Measurements from ENCODE around the gene VWC2L. TPM values are rescaled to one million over a fixed set of nuclear protein-coding genes. Genes with fewer than 3 reads are reported as not detected.

The VWC2L gene
- total and polyA plus RNA-seq, 2 of the 8 experiments (the other 6 are each of a cell fraction or from before 2014, with no cell fraction given): not detected

DNA sequence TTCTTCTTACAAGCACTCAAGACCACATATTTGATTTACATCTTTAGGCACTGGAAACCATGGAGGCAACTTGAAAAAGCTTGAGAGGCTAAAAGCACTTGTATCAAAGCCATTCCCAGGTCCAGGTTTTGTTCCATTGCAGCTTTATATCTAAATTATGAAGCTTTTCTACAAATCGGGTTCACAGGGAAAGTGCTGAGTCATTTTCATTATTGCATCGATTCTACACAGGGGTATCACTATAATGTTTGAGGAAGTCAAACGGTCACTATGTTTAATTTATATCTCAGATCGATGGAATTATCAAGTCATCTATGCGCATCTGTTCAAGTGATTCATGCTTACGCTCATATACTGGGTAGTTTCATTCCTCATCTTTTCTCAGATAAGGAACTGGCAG is 118.7 kb downstream of the VWC2L start:
- H2BK12ac ChIP-seq (ENCODE audit: low read depth, low read length): no peak overlapping the region
- peaks cover 0 to 3% (median 0%) of the 10 kb centered on the region in 4 experiments; a peak in 1 of 7 replicates for H3K4me1 ChIP-seq (replicated peaks in 1 of 4; ENCODE audit: control insufficient read depth in 3 of 4, insufficient read depth in 4 of 4, low read length in 3 of 4)
- H3K18ac ChIP-seq (ENCODE audit: extremely low read depth, low read length): no peak overlapping the region
- FAIRE-seq: no peak
- 91% methylated on average over 6 of the region's 6 CpGs; no CpG with 5 or more reads in 1 of the 2 experiments for WGBS, 2 experiments (ENCODE audit: extremely low coverage in 1 of 2, insufficient coverage in 1 of 2, insufficient read length in 1 of 2, insufficient replicate concordance in 2 of 2, low coverage in 1 of 2, low lambda C conversion rate in 2 of 2, missing lambda C conversion rate in 1 of 2)
- H3K27me3 ChIP-seq (replicated peaks in 1 of 4; ENCODE audit: control insufficient read depth in 3 of 4, extremely low read depth in 1 of 4, insufficient read depth in 3 of 4, low read length in 3 of 4): no peaks in the 10 kb centered on the region
- H3K4me3 ChIP-seq (ENCODE audit: extremely low read depth in 1 of 4, insufficient read depth in 2 of 4, low read depth in 3 of 4, low read length in 4 of 4): no peak overlapping the region
- no peak overlapping the region for H3K23ac ChIP-seq (ENCODE audit: insufficient read length)
- H4K91ac ChIP-seq (replicated peaks; ENCODE audit: insufficient read length, low read length): no peak overlapping the region
- no peaks in the 10 kb centered on the region; a peak in 1 of 8 replicates for H3K36me3 ChIP-seq (ENCODE audit: control insufficient read depth in 2 of 4, insufficient read depth in 4 of 4, low read length in 3 of 4)
- ChIA-PET CTCF (ENCODE audit: partially characterized antibody) (interaction anchor here (0.6 to 0.8 kb wide), 2 partner anchors 77 to 553 kb away, joined by 3 read pairs; no protein-coding TSS in a partner anchor), POLR2A (ENCODE audit: partially characterized antibody) (no interaction called here)
- H2BK5ac ChIP-seq (ENCODE audit: low read depth, low read length): no peak overlapping the region
- TF ChIP-seq NANOG (IDR thresholded peaks at IDR 0.05; ENCODE audit: insufficient read depth, low read depth, low read length, poor library complexity, severe bottlenecking): no peak
- no peak for TF ChIP-seq POLR2A (IDR thresholded peaks at IDR 0.05; ENCODE audit: control extremely low read depth in 1 of 2, low read depth in 2 of 2, low read length in 2 of 2)
- TF ChIP-seq, protein P1, sequence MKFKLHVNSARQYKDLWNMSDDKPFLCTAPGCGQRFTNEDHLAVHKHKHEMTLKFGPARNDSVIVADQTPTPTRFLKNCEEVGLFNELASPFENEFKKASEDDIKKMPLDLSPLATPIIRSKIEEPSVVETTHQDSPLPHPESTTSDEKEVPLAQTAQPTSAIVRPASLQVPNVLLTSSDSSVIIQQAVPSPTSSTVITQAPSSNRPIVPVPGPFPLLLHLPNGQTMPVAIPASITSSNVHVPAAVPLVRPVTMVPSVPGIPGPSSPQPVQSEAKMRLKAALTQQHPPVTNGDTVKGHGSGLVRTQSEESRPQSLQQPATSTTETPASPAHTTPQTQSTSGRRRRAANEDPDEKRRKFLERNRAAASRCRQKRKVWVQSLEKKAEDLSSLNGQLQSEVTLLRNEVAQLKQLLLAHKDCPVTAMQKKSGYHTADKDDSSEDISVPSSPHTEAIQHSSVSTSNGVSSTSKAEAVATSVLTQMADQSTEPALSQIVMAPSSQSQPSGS (IDR thresholded peaks at IDR 0.05; ENCODE audit: low read length): no peak
- no peak for TF ChIP-seq NRF1 (IDR thresholded peaks at IDR 0.05; ENCODE audit: low read depth, low read length)
- no peak for DNase-seq (ENCODE audit: low read depth in 1 of 2, low spot score in 2 of 2)
- no peak overlapping the region for H2BK20ac ChIP-seq (ENCODE audit: low read length)
- H2AFZ ChIP-seq (ENCODE audit: low read length): no peak overlapping the region
- H3K27ac ChIP-seq (ENCODE audit: low read depth, low read length): no peak overlapping the region
- no peak overlapping the region for H3K9ac ChIP-seq (replicated peaks in 1 of 4; ENCODE audit: extremely low read depth in 1 of 4, low read depth in 3 of 4, low read length in 3 of 4)
- H3K14ac ChIP-seq (ENCODE audit: insufficient read length): no peak overlapping the region
- H3K79me1 ChIP-seq (ENCODE audit: low read depth, low read length): no peaks in the 10 kb centered on the region
- H4K20me1 ChIP-seq (replicated peaks in 1 of 2; ENCODE audit: control insufficient read depth in 1 of 2, insufficient read depth in 2 of 2, low read length in 2 of 2): no peaks in the 10 kb centered on the region
- no peaks in the 10 kb centered on the region for H3K79me2 ChIP-seq (ENCODE audit: control insufficient read depth in 1 of 2, insufficient read depth in 2 of 2, low read length in 2 of 2)
- no peak overlapping the region for H2BK15ac ChIP-seq (ENCODE audit: low read length)
- H3K4ac ChIP-seq (replicated peaks; ENCODE audit: insufficient read length, low read depth, low read length): no peak overlapping the region
- H4K8ac ChIP-seq (ENCODE audit: extremely low read depth, insufficient read depth, low read length): no peak overlapping the region
- H2BK120ac ChIP-seq (replicated peaks; ENCODE audit: low read depth, low read length): no peak overlapping the region
- no peak overlapping the region for H2AK5ac ChIP-seq (ENCODE audit: low read depth, low read length)
- H3K23me2 ChIP-seq (ENCODE audit: low read depth, low read length): no peaks in the 10 kb centered on the region
- no peak overlapping the region for H3K56ac ChIP-seq (replicated peaks; ENCODE audit: insufficient read length, low read depth, low read length)
- no peak overlapping the region for H3K4me2 ChIP-seq (ENCODE audit: insufficient read depth in 1 of 2, low read depth in 2 of 2, low read length in 2 of 2)
- no peaks in the 10 kb centered on the region for H3K9me3 ChIP-seq (ENCODE audit: insufficient read depth in 2 of 2, low read depth in 1 of 2, low read length in 1 of 2)
- H4K5ac ChIP-seq (ENCODE audit: insufficient read length, low read depth, low read length): no peak overlapping the region

Measured in H1 (cell line).